ENCODE data around the gene KCNN1.
"Not testable (repeated sequence)": the region's sequence is repeated elsewhere in the genome, so short reads cannot be mapped to it uniquely, and the experiment has no call there.

The KCNN1 gene

DNA sequence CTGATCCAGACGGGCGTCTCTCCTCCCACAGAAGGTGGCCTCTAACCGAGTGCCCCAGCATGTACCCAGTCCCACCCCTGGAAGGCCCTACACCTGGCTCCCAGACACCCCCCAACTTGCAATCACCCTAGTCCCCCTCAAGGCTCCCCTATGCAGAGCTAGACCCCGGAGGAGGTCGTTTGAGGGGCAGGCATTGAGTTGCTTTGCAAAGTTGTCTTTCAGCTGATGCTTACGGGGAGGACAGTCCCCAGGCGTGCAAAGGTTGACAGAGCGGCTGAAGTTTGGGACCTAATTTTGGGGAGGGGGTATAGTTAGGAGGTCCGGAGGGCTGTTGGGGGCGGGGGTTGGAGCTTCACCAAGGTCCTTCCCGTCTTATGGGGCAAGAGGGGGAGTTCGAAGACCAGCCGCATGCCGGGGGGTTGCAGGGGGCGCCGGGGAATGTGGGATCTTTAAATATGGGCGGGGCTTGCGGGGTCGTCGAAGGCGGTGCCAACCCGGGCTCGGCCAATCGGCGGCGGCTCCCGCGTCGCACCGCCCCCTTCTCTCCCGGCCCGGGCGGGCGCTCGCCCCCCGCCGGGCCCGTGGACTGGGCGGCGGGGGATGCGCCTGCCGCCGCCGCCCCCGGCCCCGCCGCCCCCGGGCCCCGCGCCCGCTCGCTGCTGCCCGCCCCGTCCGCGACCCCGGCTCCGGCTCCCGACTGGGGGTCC lies at the start of gene KCNN1:
Gene KCNN1 (plus strand): TSS at position 558 of the 707 bp plus-strand sequence. CDS start 6,782 bp downstream, outside the sequence.
- DNase-seq (ENCODE audit: low read depth in 2 of 2) = no peak

DNA sequence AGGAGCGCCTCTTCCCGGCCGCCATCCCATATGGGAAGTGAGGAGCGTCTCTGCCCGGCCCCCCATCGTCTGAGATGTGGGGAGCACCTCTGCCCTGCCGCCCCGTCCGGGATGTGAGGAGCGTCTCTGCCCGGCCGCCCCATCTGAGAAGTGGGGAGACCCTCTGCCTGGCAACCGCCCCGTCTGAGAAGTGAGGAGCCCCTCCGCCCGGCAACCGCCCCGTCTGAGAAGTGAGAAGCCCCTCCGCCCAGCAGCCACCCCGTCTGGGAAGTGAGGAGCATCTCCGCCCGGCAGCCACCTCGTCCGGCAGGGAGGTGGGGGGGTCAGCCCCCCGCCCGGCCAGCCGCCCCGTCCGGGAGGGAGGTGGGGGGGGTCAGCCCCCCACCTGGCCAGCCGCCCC lies 48.8 kb upstream of the KCNN1 start:
- DNase-seq (ENCODE audit: low read depth in 2 of 2) = not testable (repeated sequence)

DNA sequence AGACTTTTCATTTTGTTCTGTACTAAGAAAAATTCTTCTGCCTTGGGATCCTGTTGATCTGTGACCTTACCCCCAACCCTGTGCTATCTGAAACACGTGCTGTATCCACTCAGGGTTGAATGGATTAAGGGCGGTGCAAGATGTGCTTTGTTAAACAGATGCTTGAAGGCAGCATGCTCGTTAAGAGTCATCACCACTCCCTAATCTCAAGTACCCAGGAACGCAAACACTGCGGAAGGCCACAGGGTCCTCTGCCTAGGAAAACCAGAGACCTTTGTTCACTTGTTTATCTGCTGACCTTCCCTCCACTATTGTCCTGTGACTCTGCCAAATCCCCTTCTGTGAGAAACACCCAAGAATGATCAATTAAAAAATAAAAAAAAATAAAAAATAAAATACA lies 47.8 kb upstream of the KCNN1 start:
- not testable (repeated sequence) for DNase-seq (ENCODE audit: low read depth in 2 of 2)

DNA sequence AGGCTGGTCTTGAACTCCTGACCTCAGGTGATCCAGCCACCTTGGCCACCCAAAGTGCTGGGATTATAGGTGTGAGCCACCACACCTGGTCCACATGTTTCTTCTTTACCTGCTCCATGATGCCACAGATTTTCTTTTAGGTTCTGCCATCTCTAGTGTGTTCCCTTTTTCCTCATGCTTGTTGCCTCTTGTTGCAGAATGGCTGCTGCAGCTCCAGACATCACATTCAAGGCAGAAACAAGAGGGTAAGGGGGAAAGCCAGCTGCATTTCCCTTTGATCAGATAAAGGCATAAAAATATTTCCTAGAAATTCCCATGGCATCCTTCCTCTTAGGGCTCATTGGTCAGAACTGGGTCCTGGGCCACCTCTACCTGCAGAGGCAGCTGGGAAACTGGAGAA lies 46.4 kb upstream of the KCNN1 start:
- DNase-seq (ENCODE audit: low read depth in 2 of 2) = no peak

DNA sequence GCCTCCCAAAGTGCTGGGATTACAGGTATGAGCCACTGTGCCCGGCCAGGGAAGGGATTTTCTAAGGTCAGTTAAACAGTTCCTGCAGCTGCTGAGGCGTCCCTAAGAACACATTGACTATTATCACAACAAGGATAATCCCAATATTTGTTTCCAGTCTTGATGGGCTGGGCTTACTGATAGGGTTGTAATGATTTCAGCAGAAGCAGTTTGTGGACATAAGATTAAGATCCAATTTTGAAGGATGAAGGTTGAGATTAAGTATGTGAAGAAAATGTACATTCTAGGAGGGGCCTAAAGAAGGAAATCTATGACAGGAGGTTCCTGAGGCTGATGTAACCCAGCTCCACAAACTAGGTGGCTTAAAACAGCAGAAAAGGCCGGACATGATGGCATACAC lies 44.8 kb upstream of the KCNN1 start:
- DNase-seq (ENCODE audit: low read depth in 2 of 2) = no peak

DNA sequence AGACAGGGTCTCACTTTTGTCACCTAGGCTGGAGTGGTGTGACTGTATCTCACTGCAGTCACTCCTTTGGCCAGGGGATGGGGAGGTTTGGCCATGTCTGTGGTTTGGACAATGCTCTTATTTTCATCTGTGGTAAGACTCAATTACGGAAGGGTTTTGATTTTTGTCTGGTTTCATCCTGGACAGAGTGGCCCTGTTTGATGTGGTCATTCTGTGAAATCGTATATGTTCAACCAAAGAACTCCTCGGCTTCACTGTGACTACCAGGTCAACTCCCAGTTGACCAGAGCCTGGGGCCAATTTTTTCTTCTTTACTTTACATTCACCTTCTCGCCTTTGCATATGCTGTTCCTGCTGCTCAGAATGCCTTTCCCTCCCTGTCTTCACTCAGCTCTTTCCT lies 40.9 kb upstream of the KCNN1 start:
- DNase-seq (ENCODE audit: low read depth in 2 of 2) = no peak

DNA sequence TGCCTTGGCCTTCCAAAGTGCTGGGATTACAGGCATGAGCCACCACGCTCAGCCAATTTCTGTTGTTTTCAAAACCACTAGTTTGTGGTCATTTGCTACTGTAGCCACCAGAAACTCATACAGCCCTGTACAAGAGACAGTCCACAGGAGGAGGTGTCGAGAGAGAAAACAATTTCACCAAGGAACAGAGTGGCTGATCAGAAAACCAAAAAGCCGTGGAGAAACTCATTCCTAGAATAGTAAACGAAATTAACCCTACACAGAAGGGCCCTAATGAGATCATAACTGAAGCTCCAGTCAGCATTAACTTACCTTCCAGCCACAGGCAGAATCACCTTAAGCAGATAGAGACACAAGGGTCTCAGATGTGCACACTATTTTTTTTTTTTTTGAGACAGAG lies 37.9 kb upstream of the KCNN1 start:
- no peak for DNase-seq (ENCODE audit: low read depth in 2 of 2)

DNA sequence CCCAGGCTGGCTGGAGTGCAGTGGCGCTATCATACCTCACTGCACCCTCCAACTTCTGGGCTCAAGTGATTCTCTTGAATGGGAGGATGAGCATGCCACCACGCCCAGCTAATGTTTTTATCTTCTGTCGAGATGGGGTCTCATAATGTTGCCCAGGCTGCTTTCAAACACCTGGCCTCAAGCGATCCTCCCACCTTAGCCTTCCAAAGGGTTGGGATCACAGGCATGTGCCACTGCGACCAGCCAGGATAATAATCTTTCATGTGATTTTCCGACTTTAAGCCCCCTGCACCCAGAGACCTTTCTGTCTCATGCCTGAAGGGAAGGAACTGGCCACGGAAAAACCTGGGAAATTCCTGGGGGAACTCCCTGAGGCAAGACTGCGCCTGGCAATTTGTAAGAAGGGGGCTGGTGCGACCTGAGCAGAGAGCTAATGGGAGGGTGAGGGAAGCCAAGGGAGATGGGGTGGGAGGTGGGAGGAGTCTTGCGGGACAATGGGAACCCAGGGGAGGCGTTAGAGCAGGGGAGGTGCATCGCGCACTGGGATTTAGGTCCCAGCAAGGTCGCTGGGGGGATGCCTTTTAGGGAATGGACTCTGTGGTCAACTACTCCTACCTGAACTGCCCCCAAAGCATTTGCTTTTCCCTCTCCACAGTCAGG lies 35.2 kb upstream of the KCNN1 start:
- DNase-seq (ENCODE audit: low read depth in 2 of 2) = no peak

DNA sequence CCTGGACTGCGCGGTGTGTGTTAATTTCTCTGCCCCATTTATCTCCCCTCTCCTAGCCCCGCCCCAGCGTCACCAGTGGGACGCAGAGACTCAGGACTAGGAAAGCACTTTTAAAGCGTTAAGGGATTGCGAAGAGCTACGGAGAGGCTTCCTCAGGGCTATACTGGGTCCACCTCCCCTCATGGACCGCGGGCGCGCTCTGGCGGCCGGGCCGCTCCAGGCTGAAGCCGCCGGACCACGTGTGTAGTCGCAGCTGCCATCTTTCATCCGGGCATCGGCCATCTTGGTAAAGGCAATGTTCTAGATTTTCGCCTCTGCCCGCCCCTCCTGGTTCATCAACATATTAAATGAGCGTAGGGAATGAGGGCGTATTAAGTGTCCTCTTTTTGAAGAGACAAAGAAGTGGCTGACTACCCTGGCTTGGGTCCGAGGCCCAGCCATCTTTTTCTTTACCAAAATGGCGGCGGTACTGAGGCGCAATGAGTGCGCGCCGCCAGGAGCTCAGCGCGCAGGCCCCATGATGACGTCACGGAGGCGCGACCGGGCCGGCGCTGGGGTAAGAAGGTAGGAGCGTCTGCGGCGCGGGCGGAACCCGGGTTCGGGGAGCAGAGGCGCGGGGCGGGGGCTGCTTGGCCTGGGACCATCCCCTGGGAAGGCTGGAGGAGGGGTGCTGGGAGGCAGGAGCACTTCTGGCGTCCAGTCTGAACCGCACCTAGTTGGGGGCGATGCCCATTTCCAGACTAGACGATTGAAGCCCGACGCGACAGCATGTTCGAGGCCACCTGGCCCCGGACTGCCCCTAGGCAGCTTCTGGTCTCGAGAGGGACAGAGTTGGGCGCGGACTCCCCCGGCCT lies 34.2 kb upstream of the KCNN1 start, which contains the start of gene CCDC124:
Gene CCDC124 (plus strand): TSS at position 531 of the 854 bp plus-strand sequence. CDS start 3,406 bp downstream, outside the sequence.
- DNase-seq (ENCODE audit: low read depth in 2 of 2) = peak; percentile 82

DNA sequence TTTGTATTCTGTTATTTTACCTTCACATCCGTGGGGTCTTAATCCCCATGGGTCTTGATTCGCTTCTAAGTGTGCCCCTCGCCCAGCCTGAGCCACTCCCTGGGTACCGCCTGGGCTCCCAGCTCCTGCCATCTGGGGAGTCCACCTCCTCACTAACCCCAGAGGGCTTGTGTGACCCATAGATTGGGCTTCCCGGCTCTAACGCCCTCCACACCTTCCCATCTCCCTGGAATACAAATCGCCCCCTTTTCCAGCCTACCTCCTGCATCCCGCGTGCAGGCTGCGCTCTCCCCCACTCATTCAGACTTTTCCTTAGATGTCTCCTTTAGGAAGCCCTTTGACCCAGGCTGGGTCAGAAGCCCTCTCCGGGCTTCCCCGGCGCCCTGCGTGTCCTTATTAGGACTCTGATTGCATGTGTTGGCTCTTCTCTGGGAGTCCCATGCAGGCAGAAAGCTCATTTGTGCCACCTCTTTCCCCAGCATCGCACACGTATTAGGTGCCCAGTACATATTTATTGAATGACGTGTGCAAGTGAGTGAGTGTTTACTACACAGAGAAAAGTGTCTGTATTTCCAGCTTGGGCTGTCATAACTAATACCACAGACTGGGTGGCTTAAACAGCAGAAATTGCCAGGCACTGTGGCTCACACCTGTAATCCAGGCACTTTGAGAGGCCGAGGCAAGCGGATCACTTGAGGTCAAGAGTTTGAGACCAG lies 33.3 kb upstream of the KCNN1 start:
- DNase-seq (ENCODE audit: low read depth in 2 of 2) = no peak

DNA sequence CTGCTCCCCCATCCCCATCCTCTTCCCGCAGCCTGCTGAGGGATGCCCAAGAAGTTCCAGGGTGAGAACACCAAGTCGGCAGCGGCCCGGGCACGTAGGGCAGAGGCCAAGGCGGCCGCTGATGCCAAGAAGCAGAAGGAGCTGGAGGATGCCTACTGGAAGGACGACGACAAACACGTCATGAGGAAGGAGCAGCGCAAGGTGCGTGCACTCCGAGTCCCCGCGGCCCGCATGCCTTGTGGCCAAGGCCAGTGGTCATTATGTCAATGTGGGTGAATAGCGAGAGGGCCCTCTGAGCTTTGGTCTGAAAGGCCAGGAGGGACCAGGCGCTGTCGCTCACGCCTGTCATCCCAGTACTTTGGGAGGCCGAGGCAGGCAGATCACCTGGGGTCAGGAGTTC lies 30.5 kb upstream of the KCNN1 start:
- DNase-seq (ENCODE audit: low read depth in 2 of 2) = no peak

DNA sequence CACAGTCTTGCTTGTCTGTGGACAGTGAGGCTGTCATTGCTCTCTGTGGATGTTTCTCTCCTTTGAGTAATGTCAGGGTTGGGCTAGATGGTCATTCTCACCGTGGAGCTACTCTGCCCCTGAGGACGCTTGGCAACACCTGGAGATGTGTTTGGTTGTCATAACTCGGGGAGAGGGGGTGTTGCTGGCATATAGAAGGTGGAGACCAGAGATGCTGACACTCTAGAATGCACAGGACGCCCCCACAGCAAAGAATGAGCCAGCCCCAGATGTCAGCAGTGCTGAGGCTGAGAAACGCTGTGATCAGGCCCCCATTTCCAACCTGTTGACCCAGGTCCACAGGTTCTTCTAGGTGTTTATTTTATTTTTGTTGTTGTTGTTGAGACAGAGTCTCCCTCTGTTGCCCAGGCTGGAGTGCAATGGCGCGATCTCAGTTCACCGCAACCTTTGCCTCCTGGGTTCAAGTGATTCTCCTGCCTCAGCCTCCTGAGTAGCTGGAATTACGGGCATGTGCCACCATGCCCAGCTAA lies 29.5 kb upstream of the KCNN1 start:
- DNase-seq (ENCODE audit: low read depth in 2 of 2) = no peak

DNA sequence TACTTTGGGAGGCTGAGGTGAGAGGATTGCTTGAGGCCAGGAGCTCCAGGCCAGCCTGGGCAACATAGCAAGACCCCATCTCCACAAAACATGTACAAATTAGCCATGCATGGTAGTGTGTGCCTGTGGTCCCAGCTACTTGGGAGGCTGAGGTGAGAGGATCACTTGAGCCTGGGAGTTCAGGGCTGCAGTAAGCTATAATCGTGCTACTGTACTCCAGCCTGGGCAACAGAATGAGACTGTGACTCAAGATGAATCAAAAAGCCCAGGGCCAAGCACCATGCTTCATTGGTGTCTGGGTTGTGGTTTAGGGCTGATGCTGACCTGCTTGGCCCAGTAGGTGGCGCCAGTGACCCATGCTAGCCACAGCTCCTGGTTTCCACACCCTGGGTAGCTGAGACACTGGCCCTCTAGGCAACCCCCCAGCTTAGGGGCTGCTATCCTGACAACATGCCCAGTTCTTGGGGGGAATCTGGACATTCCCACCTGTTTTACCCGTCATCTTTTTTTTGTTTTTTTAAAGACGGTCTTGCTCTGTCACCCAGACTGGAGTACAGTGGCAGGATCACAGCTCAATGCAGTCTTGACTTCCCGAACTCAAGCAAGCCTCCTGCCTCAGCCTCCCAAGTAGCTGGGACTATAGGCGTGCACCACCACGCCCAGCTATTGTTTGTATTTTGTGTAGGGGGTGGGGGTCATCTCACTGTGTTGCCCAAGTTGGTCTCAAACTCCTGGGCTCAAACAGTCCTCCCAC lies 28.6 kb upstream of the KCNN1 start:
- peak; percentile 66 to 69 for DNase-seq (ENCODE audit: low read depth in 2 of 2)

DNA sequence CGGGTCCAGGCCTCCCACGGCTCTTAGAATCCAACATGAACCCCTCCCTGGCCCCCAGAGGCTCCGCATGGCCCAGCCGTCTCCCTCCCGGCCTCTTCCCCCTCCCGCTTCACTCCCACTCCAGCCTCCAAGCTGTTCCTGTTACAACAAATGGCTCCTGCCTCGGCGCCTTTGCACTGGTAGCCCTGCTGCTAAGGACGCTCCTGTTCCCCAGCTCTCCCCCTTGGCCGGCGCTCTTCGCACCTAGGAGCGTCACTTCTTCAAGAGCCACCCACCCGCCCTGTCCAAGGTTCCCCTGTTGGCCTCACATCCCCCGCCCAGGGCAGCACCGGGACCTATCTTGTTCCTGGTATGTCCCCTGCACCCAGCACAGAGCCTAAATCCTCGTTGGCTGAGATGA lies 24.7 kb upstream of the KCNN1 start:
- no peak for DNase-seq (ENCODE audit: low read depth in 2 of 2)

DNA sequence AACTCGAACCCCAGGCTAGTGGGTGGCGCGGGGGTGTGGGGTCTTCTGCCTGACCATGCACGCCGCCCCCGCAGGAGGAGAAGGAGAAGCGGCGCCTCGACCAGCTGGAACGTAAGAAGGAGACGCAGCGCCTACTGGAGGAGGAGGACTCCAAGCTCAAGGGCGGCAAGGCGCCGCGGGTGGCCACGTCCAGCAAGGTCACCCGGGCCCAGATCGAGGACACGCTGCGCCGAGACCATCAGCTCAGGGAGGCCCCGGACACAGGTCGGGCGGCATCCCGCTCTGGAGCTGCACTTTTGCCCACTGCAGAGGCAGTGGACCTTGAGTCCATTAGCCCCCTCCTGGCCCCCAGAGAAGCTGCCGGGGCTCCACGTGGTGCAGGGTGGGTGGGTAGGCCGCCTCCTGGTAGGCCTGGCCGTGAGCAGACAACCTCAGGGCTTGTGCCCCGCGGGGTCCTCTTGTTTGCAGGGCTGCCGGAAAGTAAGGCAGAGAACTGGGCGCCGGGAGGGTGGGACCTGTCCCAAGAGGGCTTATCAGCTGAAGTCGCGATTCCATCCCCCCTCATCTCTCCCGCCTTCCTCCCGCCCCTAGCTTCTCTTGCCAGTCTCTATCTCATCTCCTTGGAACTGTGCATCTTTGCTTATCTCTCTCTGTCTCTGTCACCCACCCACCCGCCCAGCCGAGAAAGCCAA lies 24.2 kb upstream of the KCNN1 start:
- no peak for DNase-seq (ENCODE audit: low read depth in 2 of 2)

DNA sequence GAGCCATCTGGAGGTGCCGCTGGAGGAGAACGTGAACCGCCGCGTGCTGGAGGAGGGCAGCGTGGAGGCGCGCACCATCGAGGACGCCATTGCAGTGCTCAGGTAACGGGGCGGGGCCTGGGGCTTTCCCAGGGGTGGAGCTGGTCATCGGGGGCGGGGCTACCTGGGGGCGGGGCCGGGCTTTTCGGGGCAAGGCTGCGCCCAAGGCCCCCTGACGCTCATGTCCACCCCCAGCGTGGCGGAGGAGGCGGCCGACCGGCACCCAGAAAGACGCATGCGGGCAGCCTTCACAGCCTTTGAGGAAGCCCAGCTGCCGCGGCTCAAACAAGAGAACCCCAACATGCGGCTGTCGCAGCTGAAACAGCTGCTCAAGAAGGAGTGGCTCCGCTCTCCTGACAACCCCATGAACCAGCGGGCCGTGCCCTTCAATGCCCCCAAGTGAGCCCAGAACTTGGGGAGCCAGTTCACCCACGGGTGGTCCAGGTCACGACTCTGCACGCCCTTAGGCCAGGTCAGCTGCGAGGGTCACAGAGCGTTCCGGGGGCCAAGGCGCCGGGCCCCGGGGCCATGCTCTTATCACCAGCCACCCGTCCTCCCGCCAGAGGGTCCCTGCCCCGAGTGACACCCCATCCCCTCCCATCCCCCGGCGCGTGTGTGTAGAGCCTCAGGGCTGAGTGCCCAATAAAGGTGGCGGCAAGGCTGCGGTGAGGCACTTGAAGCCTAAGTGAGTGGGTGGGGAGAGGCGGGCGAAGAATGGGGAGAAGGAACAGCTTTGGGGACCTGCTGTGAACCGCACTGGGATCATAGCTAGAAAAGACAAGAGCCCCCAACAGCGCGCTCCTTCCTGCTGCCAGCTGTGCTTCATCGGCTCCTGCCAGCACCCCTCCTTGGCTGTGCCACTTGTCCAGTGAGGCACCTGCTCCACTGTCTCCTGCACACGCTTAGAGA lies 23.4 kb upstream of the KCNN1 start:
- no peak for DNase-seq (ENCODE audit: low read depth in 2 of 2)

DNA sequence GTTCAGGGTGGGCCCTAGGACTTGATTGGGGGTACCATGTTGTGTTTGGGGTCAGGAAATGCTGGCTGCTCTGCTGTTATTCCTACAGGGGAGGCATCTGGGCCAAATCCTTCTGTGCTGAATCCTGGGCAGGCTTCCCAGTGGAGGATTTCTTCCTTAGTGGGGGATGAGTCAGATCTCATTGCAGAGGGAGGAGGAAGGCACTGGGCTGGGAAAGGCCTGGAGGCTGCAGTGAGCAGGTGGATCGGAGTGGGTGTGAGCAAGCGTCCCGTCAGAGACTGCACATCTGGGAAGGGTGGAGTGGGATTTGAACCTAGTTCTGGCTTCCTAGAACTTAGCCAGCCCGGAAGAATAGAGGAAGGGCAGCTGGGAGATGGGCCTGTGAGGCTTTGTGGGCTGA lies 22.6 kb upstream of the KCNN1 start:
- DNase-seq (ENCODE audit: low read depth in 2 of 2) = no peak

DNA sequence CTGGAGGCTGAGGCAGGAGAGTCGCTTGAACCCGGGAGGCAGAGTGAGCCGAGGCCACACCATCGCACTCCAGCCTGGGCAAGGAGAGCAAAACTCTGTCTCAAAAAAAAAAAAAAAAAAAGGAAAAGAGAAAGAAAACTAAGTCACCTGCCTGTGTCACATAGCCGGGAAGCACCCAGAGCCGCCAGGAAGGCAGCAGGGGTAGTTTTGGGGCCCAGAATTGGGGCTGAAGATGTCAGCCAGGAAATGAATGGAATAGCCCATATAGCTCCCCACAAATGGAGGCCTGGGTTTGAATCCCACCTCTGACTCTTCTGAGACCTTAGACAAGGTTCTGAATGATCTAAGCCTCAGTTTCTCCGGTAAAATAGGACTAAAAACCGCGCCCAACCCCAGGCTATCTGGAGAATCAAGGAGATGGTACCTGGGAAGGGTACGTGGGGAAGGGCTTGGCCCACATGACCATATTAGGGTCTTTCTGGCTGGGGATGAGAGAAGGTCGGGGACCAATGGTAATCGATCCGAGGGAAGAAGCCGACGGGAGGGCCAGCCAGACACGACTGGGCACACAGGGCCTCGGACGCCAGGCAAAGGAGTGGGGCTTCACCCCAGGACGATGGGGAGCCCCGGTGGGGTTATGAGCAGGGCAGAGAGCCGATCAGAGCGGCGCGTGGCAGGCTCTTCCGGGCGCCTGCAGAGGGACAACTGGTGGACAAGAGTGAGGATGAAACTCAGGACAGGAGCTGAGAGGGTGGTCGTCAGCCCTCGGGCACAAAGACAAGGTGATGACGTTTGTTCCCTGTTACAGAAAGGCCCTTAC lies 19.7 kb upstream of the KCNN1 start:
- no peak for DNase-seq (ENCODE audit: low read depth in 2 of 2)
